Measurements from ENCODE around the gene TMEM44. TPM values are rescaled to one million over a fixed set of nuclear protein-coding genes. Genes with fewer than 3 reads are reported as not detected.

Gene TMEM44
- total and polyA plus RNA-seq, 7 experiments from 2014 or later = 0.33 to 2.6 (median 1.3) TPM

GRCh38 chr3:194539498-194539897 is 93.7 kb downstream of the TMEM44 start:
- ATAC-seq (no peak), DNase-seq (no peak)
- no peaks in the 10 kb centered on the region for H3K36me3 ChIP-seq (ENCODE audit: control insufficient read depth in 2 of 3, insufficient read depth in 3 of 3, low read length in 3 of 3)
- Mint-ChIP-seq H3K4me3 (no peak overlapping the region), H3K27me3 (no peaks in the 10 kb centered on the region), H3K27ac (no peak overlapping the region), H3K9me3 (peaks cover 0 to 12% (median 1%) of the 10 kb centered on the region in 11 donors), H3K4me1 (peaks cover 6 to 17% (median 12%) of the 10 kb centered on the region in 7 donors), H3K36me3 (peaks cover 0 to 5% (median 1%) of the 10 kb centered on the region in 5 donors)
- no peaks in the 10 kb centered on the region for H3K27me3 ChIP-seq (ENCODE audit: control insufficient read depth in 2 of 2, insufficient read depth in 2 of 2, low read length in 2 of 2)
- intact Hi-C loops (cut with micrococcal nuclease) = no loop called here
- peaks cover 0 to 4% (median 0%) of the 10 kb centered on the region in 3 experiments for H3K9me3 ChIP-seq (ENCODE audit: control insufficient read depth in 2 of 3, low read length in 3 of 3)
- no peak overlapping the region for H3K27ac ChIP-seq (ENCODE audit: low read depth, low read length)
- ChIA-PET POLR2A (no interaction called here), CTCF (interaction anchor here (1.1 kb wide), 1 partner anchor 67 kb away, joined by 5 read pairs; no protein-coding TSS in a partner anchor)
- H3K4me1 ChIP-seq (ENCODE audit: control insufficient read depth in 2 of 2, insufficient read depth in 2 of 2, low read length in 2 of 2) = peaks cover 0 to 6% of the 10 kb centered on the region in 2 donors
- no peak overlapping the region for H3K4me3 ChIP-seq (ENCODE audit: low read length)

DNA sequence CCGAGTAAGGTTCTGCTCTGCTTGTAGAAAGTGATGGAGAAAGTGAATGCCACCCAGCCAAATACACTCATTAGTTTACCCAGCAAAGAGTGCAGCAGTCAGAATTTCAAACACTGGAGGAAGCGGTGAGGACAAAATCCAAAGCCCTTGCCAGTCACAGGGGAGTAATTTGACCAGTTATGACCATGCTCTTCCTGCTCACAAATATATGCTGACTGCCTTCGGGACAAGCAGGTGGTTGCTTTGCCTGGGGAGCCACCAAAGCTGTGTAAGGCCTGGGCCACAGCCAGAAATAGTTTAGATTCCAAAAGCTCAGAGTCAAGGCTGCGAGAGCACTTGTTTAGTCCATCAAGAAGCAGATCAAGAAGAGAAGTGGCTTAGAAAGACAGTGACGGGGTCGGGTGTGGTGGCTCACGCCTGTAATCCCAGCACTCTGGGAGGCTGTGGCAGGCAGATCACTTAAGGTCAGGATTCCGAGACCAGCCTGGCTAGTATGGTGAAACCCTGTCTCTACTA is 95.4 kb downstream of the TMEM44 start:
- H3K4me1 ChIP-seq (ENCODE audit: control insufficient read depth in 2 of 2, insufficient read depth in 2 of 2, low read length in 2 of 2) = peaks cover 0 to 6% of the 10 kb centered on the region in 2 donors
- ChIA-PET POLR2A (no interaction called here), CTCF (no interaction called here)
- Mint-ChIP-seq H3K4me1 (peaks cover 6 to 17% (median 12%) of the 10 kb centered on the region in 7 donors), H3K27ac (no peak overlapping the region), H3K4me3 (no peak overlapping the region), H3K36me3 (peaks cover 0 to 9% (median 5%) of the 10 kb centered on the region in 5 donors), H3K27me3 (peaks cover 0 to 3% (median 0%) of the 10 kb centered on the region in 5 donors), H3K9me3 (peaks cover 0 to 26% (median 9%) of the 10 kb centered on the region in 11 donors)
- DNase-seq (no peak), ATAC-seq (no peak)
- H3K27ac ChIP-seq (ENCODE audit: low read depth, low read length) = no peak overlapping the region
- H3K4me3 ChIP-seq (ENCODE audit: low read length) = no peak overlapping the region
- intact Hi-C loops (cut with micrococcal nuclease) = no loop called here
- H3K27me3 ChIP-seq (ENCODE audit: control insufficient read depth in 2 of 2, insufficient read depth in 2 of 2, low read length in 2 of 2) = no peaks in the 10 kb centered on the region
- H3K9me3 ChIP-seq (ENCODE audit: control insufficient read depth in 2 of 3, low read length in 3 of 3) = peaks cover 0 to 8% (median 0%) of the 10 kb centered on the region in 3 experiments
- H3K36me3 ChIP-seq (ENCODE audit: control insufficient read depth in 2 of 3, insufficient read depth in 3 of 3, low read length in 3 of 3) = no peaks in the 10 kb centered on the region

Other genes with a start within 250 kb of the TMEM44 start
- 10 to 100 TPM in 2 of 5 experiments, 1 to 10 TPM in 3; 1.4 to 11.3 (median 9.6) TPM for gene GP5, start 234.2 kb downstream of the TMEM44 start, total RNA-seq
- gene GP5, start 234.2 kb downstream of the TMEM44 start, polyA plus RNA-seq = 1 to 10 TPM; 3.8 to 6.1 TPM
- gene ATP13A3, start 146.4 kb downstream of the TMEM44 start, total RNA-seq = 10 to 100 TPM; 46.5 to 81.8 (median 58.4) TPM
- 1 to 10 TPM; 4.6 to 6.2 TPM for gene ATP13A3, start 146.4 kb downstream of the TMEM44 start, polyA plus RNA-seq
- gene LSG1, start 38.8 kb upstream of the TMEM44 start, total RNA-seq = 10 to 100 TPM; 33.5 to 59.2 (median 54.9) TPM
- 10 to 100 TPM; 18.4 to 41.7 TPM for gene LSG1, start 38.8 kb upstream of the TMEM44 start, polyA plus RNA-seq
- gene FAM43A, start 52.5 kb upstream of the TMEM44 start, total RNA-seq = 1 to 10 TPM; 1.8 to 5.2 (median 3.5) TPM
- gene FAM43A, start 52.5 kb upstream of the TMEM44 start, polyA plus RNA-seq = 1 to 10 TPM; 1.3 to 3.5 TPM